HG02943 (cell line): ENCODE measurements around the gene DTNBP1.

Source experiments
- ATAC-seq: cut with Tn5 transposase; IDR thresholded peaks from one replicate; pipeline ENCODE4 v1.9.1; 2021; ENCODE audit warnings: mild to moderate bottlenecking, low read depth, moderate library complexity; ENCODE audit not compliant: unreplicated experiment

DTNBP1 gene

GRCh38 chr6:15594512-15595259, 68.1 kb downstream of the DTNBP1 start:
- ATAC-seq: no peak

- ATAC-seq: no peak
These were observed 69.0 kb downstream of the DTNBP1 start for GRCh38 chr6:15593798-15594197.

- no peak for ATAC-seq
These were observed 70.2 kb downstream of the DTNBP1 start for GRCh38 chr6:15592610-15593009.

GRCh38 chr6:15588971-15589634, 73.7 kb downstream of the DTNBP1 start:
- ATAC-seq: no peak

GRCh38 chr6:15586503-15586902, 76.3 kb downstream of the DTNBP1 start:
- ATAC-seq: no peak

- no peak for ATAC-seq
These were observed 77.0 kb downstream of the DTNBP1 start for GRCh38 chr6:15585760-15586214.

- ATAC-seq: no peak
These were observed 80.3 kb downstream of the DTNBP1 start for GRCh38 chr6:15582499-15582898.

- no peak for ATAC-seq
These were observed 81.1 kb downstream of the DTNBP1 start for GRCh38 chr6:15581751-15582150.

- no peak for ATAC-seq
These were observed 82.5 kb downstream of the DTNBP1 start for GRCh38 chr6:15580326-15580725.

GRCh38 chr6:15578716-15579391, 84.0 kb downstream of the DTNBP1 start:
- no peak for ATAC-seq

GRCh38 chr6:15577550-15578171, 85.2 kb downstream of the DTNBP1 start:
- no peak for ATAC-seq

- ATAC-seq: no peak
These were observed 85.7 kb downstream of the DTNBP1 start for GRCh38 chr6:15577106-15577505.

- ATAC-seq: no peak
These were observed 87.3 kb downstream of the DTNBP1 start for GRCh38 chr6:15575357-15576033.

GRCh38 chr6:15574486-15574885, 88.3 kb downstream of the DTNBP1 start:
- ATAC-seq: no peak

GRCh38 chr6:15574023-15574422, 88.8 kb downstream of the DTNBP1 start:
- no peak for ATAC-seq

- ATAC-seq: no peak
These were observed 89.4 kb downstream of the DTNBP1 start for GRCh38 chr6:15573384-15573783.

GRCh38 chr6:15572296-15573016, 90.4 kb downstream of the DTNBP1 start:
- ATAC-seq: no peak

- ATAC-seq: no peak
These were observed 92.7 kb downstream of the DTNBP1 start for GRCh38 chr6:15570171-15570570.

- no peak for ATAC-seq
These were observed 93.5 kb downstream of the DTNBP1 start for GRCh38 chr6:15569035-15569995.
